Activated naive CD8-positive, alpha-beta T cell treated with anti-CD3 and anti-CD28 coated beads, Interleukin-2, amount 10 ng/mL, durations not matched to agents 7 days and 5 days (primary cell): Measurements from ENCODE around the gene CREB1. TPM values are rescaled to one million over a fixed set of nuclear protein-coding genes. Genes with fewer than 3 reads are reported as not detected.

Source experiments
- ATAC-seq: fragments of 150-1000 bp; cut with Tn5 transposase; one replicate; pipeline ENCODE4 v1.10.0; 2021; ENCODE audit warnings: low read depth, moderate library complexity
- POLR2A ChIA-PET: fragments of 350-600 bp; sonication (Branson Sonifier 250); formaldehyde crosslinking; loops from one replicate; lab custom pipeline; 2021; ENCODE audit warnings: antibody characterized with exemption; lab: Charles Lee
- DNase-seq: peaks from one replicate; pipeline ENCODE4 v3.0.0; 2021
- H3K27ac Mint-ChIP-seq: one replicate; pipeline ENCODE4 v1.8.0; 2022; ENCODE audit warnings: mild to moderate bottlenecking, mixed read lengths
- H3K27me3 Mint-ChIP-seq: one replicate; pipeline ENCODE4 v1.8.0; 2022; ENCODE audit warnings: mild to moderate bottlenecking, moderate library complexity, mixed read lengths
- H3K36me3 Mint-ChIP-seq: one replicate; pipeline ENCODE4 v1.8.0; 2021; ENCODE audit warnings: mild to moderate bottlenecking, mixed read lengths
- H3K4me1 Mint-ChIP-seq: one replicate; pipeline ENCODE4 v1.8.0; 2021; ENCODE audit warnings: mixed read lengths
- H3K4me3 Mint-ChIP-seq: one replicate; pipeline ENCODE4 v1.8.0; 2022; ENCODE audit warnings: mild to moderate bottlenecking, moderate library complexity, mixed read lengths
- H3K9me3 Mint-ChIP-seq: one replicate; pipeline ENCODE4 v1.8.0; 2021; ENCODE audit warnings: mixed read lengths
- total RNA-seq, 2 experiments: library from RNA; stranded (reverse); gene quantifications; one replicate each; pipeline ENCODE4 v1.2.3, GENCODE V29; 2021

The CREB1 gene
- total RNA-seq, 2 experiments from 2014 or later = 97.5 to 101 TPM

DNA sequence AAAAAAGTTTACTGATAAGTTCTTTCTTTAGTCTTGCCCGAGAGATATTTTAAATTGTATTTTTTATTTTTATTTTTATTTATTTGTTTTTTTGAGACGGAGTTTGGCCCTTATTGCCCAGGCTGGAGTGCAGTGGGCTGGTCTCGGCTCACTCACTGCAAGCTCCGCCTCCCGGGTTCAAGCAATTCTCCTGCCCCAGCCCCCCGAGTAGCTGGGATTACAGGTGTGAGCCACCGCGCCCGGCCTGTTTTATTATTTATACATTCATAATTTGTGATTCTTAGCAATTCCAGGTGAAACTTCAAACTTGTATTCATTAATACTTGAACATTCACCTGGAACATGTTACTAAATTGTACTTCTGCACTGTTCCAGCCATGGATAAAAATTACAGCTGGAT is 2.9 kb downstream of the CREB1 start:
- Mint-ChIP-seq H3K27ac (peak overlapping the region; percentile 92), H3K27me3 (peaks cover 3% of the 10 kb centered on the region), H3K4me3 (peak overlapping the region; percentile 95), H3K9me3 (no peaks in the 10 kb centered on the region), H3K36me3 (peaks cover 14% of the 10 kb centered on the region), H3K4me1 (peaks cover 36% of the 10 kb centered on the region)
- ATAC-seq (no peak), DNase-seq (no peak)
- POLR2A ChIA-PET = interaction anchor here (0.6 to 2.0 kb wide), 2 partner anchors 55 to 93 kb away, joined by 3 to 10 read pairs; partner anchors contain the start of gene METTL21A

DNA sequence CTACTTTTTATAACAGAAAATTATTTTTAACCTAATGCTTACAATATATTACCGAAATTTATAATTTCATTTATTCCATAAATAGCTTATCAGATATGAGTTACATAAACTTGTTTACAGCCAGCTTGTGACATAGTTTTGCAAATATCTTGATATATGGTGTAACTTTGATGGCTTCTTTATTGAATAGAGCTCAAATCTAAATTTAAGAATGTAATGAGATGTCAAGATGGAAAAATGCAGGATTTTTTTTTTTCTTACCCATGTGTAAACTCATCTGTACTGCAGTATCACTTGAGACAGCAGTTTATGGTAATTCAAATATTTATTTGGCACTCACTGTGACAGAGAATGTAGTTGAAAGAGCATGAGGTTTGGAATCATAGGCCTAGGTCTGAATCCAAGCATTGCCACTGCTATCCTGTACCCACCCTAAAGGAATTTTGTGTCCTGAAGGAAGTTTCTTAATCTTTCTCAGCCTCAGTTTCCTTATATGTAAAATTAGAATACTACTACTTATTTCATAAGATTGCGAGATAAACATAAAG is 3.8 kb downstream of the CREB1 start:
- Mint-ChIP-seq H3K27me3 (no peaks in the 10 kb centered on the region), H3K9me3 (no peaks in the 10 kb centered on the region), H3K4me1 (peaks cover 30% of the 10 kb centered on the region), H3K4me3 (peak overlapping the region; percentile 54), H3K36me3 (peaks cover 19% of the 10 kb centered on the region), H3K27ac (peak overlapping the region; percentile 54)
- DNase-seq = no peak
- POLR2A ChIA-PET = interaction anchor here (1.2 to 2.0 kb wide), 3 partner anchors 89 to 178 kb away, joined by 4 to 10 read pairs (median 4); partner anchors contain the start of genes CCNYL1 and METTL21A
- ATAC-seq = no peak

DNA sequence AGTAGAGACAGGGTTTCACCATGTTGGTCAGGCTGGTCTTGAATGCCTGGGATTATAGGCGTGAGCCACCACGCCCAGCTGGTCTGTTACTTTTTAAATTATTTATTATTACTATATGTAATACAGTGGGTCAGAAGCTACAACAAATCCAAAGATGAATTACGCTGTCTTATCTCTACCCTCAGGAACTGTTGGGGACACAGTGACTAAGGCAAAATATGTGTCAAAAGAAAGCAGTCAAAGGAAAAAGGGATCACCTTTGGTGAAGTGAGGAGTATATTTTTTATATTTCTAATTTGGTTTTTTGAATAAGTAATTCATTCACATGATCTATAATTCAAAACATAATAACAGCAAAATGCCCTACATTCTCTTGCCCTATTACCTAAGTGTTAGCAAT is 4.7 kb downstream of the CREB1 start:
- H3K27me3 Mint-ChIP-seq = no peaks in the 10 kb centered on the region
- H3K9me3 Mint-ChIP-seq = no peaks in the 10 kb centered on the region
- no peak for ATAC-seq
- H3K36me3 Mint-ChIP-seq = peaks cover 22% of the 10 kb centered on the region
- H3K27ac Mint-ChIP-seq = peak overlapping the region; percentile 54
- POLR2A ChIA-PET = interaction anchor here (1.2 to 2.0 kb wide), 3 partner anchors 88 to 177 kb away, joined by 4 to 10 read pairs (median 4); partner anchors contain the start of genes CCNYL1 and METTL21A
- no peak for DNase-seq
- H3K4me1 Mint-ChIP-seq = peaks cover 28% of the 10 kb centered on the region
- peak overlapping the region; percentile 54 for H3K4me3 Mint-ChIP-seq

DNA sequence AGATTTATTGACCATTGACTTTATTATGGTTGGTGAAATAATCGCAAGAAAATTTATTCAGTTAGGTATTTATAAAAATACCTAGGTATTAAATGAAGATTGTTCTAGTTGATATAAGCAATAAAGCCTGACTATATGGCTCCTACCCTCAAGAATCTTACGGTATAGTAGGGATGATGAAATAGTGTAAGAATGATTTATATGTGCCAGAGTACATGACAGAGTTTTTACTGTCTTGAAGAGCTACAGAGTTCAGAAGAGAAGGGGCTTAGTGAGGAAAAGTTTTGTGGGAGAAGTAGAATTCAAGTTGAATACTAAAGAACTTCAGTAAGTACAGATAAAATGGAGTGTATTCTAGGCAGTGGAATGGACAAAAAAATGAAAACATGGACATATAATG is 9.7 kb downstream of the CREB1 start:
- no peak overlapping the region for H3K27ac Mint-ChIP-seq
- no peak overlapping the region for H3K4me3 Mint-ChIP-seq
- H3K9me3 Mint-ChIP-seq = no peaks in the 10 kb centered on the region
- no peaks in the 10 kb centered on the region for H3K27me3 Mint-ChIP-seq
- no peak for ATAC-seq
- peaks cover 18% of the 10 kb centered on the region for H3K4me1 Mint-ChIP-seq
- POLR2A ChIA-PET = interaction anchor here (1.6 kb wide), 1 partner anchor 9 kb away, joined by 4 read pairs; no protein-coding TSS in a partner anchor
- H3K36me3 Mint-ChIP-seq = peaks cover 35% of the 10 kb centered on the region
- DNase-seq = no peak

DNA sequence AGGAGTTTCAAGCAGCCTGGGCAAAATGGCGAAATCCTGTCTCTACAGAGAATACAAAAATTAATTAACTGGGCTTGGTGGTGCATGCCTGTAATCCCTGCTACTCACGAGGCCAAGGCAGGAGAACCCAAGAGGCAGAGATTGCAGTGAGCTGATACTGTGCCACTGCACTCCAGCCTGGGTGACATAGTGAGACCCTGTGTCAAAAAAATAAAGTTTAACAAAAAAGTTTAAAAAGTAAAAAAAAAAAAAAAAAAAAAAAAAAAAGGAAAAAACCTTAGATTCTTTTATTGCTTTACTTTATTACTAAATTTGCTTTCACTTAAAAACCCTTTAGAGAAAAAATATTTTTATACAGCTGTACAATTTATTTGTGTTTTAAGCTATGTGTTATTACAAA is 10.7 kb downstream of the CREB1 start:
- Mint-ChIP-seq H3K4me1 (peaks cover 15% of the 10 kb centered on the region), H3K27ac (no peak overlapping the region), H3K4me3 (no peak overlapping the region), H3K9me3 (no peaks in the 10 kb centered on the region), H3K27me3 (no peaks in the 10 kb centered on the region), H3K36me3 (peaks cover 36% of the 10 kb centered on the region)
- POLR2A ChIA-PET = interaction anchor here (0.7 to 1.6 kb wide), 3 partner anchors 10 to 727 kb away, joined by 4 to 6 read pairs (median 5); no protein-coding TSS in a partner anchor
- DNase-seq (no peak), ATAC-seq (no peak)

DNA sequence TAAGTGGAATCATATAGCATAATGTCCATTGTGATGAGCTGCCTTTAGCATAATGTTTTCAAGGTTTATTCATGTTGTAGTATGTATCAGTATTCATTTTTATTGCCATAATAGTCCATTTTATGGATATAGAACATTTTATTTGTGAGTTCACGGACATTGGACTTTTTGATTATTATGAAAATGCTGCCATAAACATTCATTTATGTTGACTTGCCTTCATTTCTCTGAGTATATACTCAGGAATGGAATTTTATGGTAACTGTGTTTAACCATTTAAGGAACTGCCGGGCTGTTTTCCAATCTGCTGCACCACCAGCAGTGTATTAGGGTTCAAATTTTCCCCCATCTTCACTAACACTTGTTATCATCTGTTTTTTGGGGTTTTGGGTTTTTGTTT is 12.2 kb downstream of the CREB1 start:
- H3K36me3 Mint-ChIP-seq = peaks cover 40% of the 10 kb centered on the region
- POLR2A ChIA-PET = interaction anchor here (1.4 kb wide), 1 partner anchor 12 kb away, joined by 6 read pairs; the partner anchor contains the start of gene CREB1
- DNase-seq (no peak), ATAC-seq (no peak)
- peaks cover 17% of the 10 kb centered on the region for H3K4me1 Mint-ChIP-seq
- no peak overlapping the region for H3K4me3 Mint-ChIP-seq
- H3K27ac Mint-ChIP-seq = no peak overlapping the region
- no peaks in the 10 kb centered on the region for H3K9me3 Mint-ChIP-seq
- no peaks in the 10 kb centered on the region for H3K27me3 Mint-ChIP-seq

DNA sequence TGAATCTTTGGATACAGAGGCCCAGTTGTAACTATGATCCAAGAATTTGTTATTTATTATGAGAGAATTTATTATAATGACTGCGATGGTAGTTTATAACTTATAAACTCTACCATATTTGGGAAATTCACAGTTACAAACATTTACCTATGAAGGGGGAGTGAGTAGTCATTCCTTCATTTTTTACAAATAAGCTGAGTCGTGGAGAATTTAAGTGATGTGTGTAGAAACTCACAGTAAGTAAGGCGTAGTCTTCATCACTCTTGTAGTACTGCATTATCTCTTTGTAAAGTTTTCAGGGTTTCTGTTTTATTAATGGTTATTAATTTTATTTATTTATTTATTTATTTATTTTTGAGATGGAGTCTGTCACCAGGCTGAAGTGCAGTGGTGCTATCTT is 13.5 kb downstream of the CREB1 start:
- no peak overlapping the region for H3K27ac Mint-ChIP-seq
- H3K4me1 Mint-ChIP-seq = peaks cover 22% of the 10 kb centered on the region
- no peak overlapping the region for H3K4me3 Mint-ChIP-seq
- H3K27me3 Mint-ChIP-seq = no peaks in the 10 kb centered on the region
- no peaks in the 10 kb centered on the region for H3K9me3 Mint-ChIP-seq
- peaks cover 37% of the 10 kb centered on the region for H3K36me3 Mint-ChIP-seq
- ATAC-seq (no peak), DNase-seq (no peak)
- POLR2A ChIA-PET = no interaction called here

DNA sequence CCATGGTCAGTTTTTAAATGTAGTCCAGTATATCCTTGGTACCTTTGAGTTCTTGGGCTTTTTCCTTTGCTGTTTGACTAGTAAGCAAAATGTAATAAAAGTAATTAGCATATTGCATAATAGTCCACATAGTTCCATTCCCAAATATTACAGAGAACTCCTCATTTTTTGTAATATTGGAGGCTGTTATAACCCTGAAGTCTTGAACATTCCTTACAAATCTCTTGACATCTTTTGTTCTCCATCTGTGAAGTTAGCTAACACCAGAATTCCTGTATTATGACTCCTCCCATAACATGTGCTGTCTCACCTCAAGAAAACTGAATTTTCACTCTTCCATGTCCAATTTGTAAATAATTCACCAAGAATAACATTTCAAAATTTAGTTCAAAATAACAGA is 17.1 kb downstream of the CREB1 start:
- POLR2A ChIA-PET = no interaction called here
- Mint-ChIP-seq H3K4me3 (no peak overlapping the region), H3K4me1 (peaks cover 23% of the 10 kb centered on the region), H3K9me3 (no peaks in the 10 kb centered on the region), H3K27ac (no peak overlapping the region), H3K36me3 (peaks cover 24% of the 10 kb centered on the region), H3K27me3 (no peaks in the 10 kb centered on the region)
- ATAC-seq (no peak), DNase-seq (no peak)

DNA sequence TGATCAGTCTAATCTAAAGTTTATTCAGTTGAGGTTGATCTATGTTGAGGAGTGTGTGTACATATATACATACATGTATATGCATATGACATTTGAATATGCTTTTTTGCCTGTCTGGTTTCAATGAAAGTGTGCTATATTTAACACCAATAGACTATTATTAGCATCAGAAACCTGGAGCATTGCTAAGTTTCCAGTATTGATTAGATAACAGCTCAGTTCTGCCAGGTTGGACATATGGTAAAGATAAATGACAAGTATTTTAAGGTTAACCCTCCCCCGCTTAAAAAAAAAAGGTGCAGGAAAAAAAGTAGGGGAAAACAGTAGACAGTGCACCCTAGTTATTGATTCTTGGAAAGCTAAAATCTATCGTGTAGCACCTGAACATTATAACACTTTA is 19.4 kb downstream of the CREB1 start:
- Mint-ChIP-seq H3K4me1 (peaks cover 25% of the 10 kb centered on the region), H3K27me3 (no peaks in the 10 kb centered on the region), H3K4me3 (no peak overlapping the region), H3K9me3 (no peaks in the 10 kb centered on the region), H3K36me3 (peaks cover 18% of the 10 kb centered on the region), H3K27ac (no peak overlapping the region)
- no peak for ATAC-seq
- no peak for DNase-seq
- POLR2A ChIA-PET = no interaction called here

DNA sequence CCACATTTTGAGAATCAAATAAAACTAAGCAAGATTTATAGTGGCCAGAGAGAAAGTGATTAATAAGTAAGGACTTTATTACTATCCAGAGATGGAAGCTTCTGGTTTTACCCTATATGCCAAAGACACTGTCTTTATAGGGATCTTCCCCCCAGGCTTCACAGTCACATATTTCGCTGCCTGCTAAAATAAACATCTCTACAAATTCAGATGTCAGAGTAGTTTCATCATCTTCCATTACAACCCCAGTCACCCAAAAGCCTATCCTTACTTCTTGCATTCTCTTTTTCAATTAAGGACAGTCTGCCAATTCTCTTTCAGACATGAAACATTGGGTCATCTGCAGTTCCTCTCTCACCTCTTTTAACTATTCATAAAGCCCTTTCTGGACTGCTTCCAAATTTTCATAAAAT is 28.3 kb downstream of the CREB1 start:
- Mint-ChIP-seq H3K4me3 (no peak overlapping the region), H3K9me3 (no peaks in the 10 kb centered on the region), H3K27me3 (no peaks in the 10 kb centered on the region), H3K4me1 (peaks cover 12% of the 10 kb centered on the region), H3K27ac (no peak overlapping the region), H3K36me3 (peaks cover 45% of the 10 kb centered on the region)
- ATAC-seq = no peak
- POLR2A ChIA-PET = no interaction called here
- no peak for DNase-seq

DNA sequence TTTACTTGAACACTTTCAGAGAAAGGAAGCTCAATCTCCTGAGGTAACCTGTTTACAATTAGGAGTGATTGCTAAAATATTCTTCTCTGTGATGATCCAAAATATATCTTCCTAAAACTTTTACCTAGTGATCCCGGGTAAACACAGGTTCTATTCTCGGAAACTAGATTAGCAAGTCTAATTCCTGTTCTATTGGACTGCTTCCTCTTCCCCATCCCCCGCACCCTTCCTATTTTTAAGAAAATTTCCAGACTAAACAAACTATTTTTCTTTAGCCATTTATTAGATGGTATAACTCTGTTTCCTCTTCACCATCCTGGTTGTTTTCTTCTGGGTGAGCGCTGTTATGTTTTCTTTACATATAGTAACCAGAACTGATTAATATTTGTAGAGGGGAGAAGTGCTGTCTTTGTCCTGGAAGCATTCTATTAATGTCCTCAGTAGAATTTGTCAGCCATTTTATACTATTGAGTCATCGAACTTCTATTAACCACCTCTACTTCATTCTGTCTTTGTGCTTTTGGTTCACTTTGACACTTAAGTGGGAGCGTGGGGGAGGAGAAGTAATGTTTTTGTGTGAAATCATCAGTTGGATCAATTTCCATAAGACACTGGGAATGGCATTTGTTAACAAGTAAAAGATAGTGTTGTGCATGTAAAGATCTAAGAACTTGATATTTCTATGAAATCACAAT is 31.8 kb downstream of the CREB1 start:
- Mint-ChIP-seq H3K27me3 (no peaks in the 10 kb centered on the region), H3K27ac (no peak overlapping the region), H3K36me3 (peaks cover 51% of the 10 kb centered on the region), H3K4me3 (no peak overlapping the region), H3K9me3 (no peaks in the 10 kb centered on the region), H3K4me1 (peaks cover 10% of the 10 kb centered on the region)
- DNase-seq (no peak), ATAC-seq (no peak)
- POLR2A ChIA-PET = no interaction called here

DNA sequence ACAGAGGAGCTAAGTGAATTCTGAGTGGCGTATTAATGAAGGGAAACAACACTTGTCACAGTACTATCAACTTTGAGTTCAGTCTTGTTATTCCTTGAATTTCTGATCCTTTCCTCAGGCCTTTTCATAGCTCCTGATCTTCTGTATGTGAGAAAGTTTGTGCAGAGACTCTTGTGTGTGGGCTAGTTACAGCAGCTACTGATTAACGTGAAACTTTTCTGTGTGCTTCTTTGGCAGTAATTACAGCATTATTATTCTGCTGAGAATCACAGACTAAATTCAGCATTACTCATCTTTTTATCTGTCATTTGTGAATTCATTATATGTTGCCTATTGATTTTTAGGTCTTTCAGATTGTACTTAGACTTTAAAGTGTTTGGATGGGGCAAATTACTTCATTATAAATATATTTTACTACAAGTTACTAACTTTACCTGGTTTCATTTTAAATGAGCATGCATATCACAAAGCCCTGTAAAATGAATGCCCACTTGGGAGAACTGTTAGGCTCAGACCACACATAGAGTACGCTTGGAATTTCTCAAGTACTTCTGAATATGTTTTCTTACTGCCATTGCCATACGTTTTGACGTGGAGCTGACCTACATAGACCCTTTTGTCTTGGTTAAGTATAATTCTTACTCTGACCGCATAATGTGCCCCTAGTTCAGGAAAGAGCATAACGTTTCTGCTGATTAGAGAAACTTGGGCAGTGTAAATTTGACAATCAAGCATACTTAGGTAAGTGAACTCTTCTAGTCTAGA is 36.2 kb downstream of the CREB1 start:
- Mint-ChIP-seq H3K36me3 (peaks cover 52% of the 10 kb centered on the region), H3K4me1 (peaks cover 3% of the 10 kb centered on the region), H3K27me3 (no peaks in the 10 kb centered on the region), H3K27ac (peak overlapping the region; percentile 18), H3K4me3 (no peak overlapping the region), H3K9me3 (no peaks in the 10 kb centered on the region)
- POLR2A ChIA-PET = interaction anchor here (0.5 kb wide), 1 partner anchor 14 kb away, joined by 3 read pairs; no protein-coding TSS in a partner anchor
- DNase-seq = no peak
- ATAC-seq = no peak

DNA sequence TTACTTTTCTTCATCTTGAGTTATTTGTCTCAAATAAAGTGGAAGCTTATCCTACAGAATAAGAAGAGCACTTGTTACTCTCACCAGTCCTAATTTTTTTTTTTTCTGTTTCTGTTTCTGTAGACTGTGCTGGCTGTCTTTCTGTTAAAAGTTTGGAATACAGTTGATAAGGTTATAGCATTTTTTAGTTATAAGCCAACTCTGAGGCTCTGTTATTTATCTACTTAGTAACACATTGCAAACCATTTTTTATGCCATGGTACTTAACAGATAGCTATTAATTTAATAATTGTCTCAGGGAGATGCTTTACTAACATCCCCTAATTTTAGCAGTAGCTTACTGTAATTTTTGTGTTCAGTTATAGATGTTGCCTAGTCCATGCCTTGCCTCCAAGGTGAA is 37.9 kb downstream of the CREB1 start:
- Mint-ChIP-seq H3K9me3 (no peaks in the 10 kb centered on the region), H3K36me3 (peaks cover 49% of the 10 kb centered on the region), H3K4me1 (peaks cover 3% of the 10 kb centered on the region), H3K27ac (no peak overlapping the region), H3K27me3 (no peaks in the 10 kb centered on the region), H3K4me3 (no peak overlapping the region)
- ATAC-seq (no peak), DNase-seq (no peak)
- POLR2A ChIA-PET = no interaction called here
